GM21528 (cell line): Measurements from ENCODE around the gene SRP14.
"Not testable (repeated sequence)": the region's sequence is repeated elsewhere in the genome, so short reads cannot be mapped to it uniquely, and the experiment has no call there.

Source experiments
- ATAC-seq: cut with Tn5 transposase; IDR thresholded peaks from one replicate; pipeline ENCODE4 v1.9.1; 2021; ENCODE audit warnings: mild to moderate bottlenecking, moderate library complexity; ENCODE audit not compliant: unreplicated experiment, low FRiP score

SRP14 gene

GRCh38 chr15:39996228-39996627 lies 42.8 kb downstream of the SRP14 start:
- ATAC-seq = not testable (repeated sequence)

- ATAC-seq = not testable (repeated sequence)
Observed at GRCh38 chr15:39992953-39993352, 46.0 kb downstream of the SRP14 start.

GRCh38 chr15:39990706-39991105 lies 48.3 kb downstream of the SRP14 start:
- ATAC-seq = no peak

GRCh38 chr15:39987821-39988220 lies 51.2 kb downstream of the SRP14 start:
- ATAC-seq = no peak
